Neural progenitor cell (in vitro differentiated cells): ENCODE results near the gene KCNB1.

ENCODE experiments used
- CTCF ChIP-seq: fragments of 200-600 bp; sonication (generic); IDR thresholded peaks from 2 replicates; pipeline ENCODE4 v1.5.1; 2017; ENCODE audit warnings: antibody characterized with exemption, mild to moderate bottlenecking
- EZH2 ChIP-seq: fragments of 200-600 bp; sonication (generic); IDR thresholded peaks from 2 replicates; pipeline ENCODE4 v1.6.1; 2017; ENCODE audit warnings: antibody characterized with exemption, mild to moderate bottlenecking, moderate library complexity
- EZH2phosphoT487 ChIP-seq: fragments of 200-600 bp; sonication (generic); IDR thresholded peaks from 2 replicates; pipeline ENCODE4 v1.6.1; 2017; ENCODE audit warnings: antibody characterized with exemption

GRCh38 chr20:49507741-49508434 is 25.4 kb upstream of the KCNB1 start:
- TF ChIP-seq CTCF = no peak
- TF ChIP-seq EZH2phosphoT487 = no peak
- no peak for TF ChIP-seq EZH2
